Activated T-helper 1 cell treated with anti-CD3 and anti-CD28 coated beads, Interleukin-12 subunit alpha, Interleukin-12 subunit beta, Interleukin-2, Interleukin-4 antibody, amounts not matched to agents 30 ng/mL and 10 ng/mL and 1 ng/mL, durations not matched to agents 14 hours and 24 hours and 36 hours (primary cell): Measurements from ENCODE around the gene WASHC2A. TPM values are rescaled to one million over a fixed set of nuclear protein-coding genes. Genes with fewer than 3 reads are reported as not detected.
"Not testable (repeated sequence)": the region's sequence is repeated elsewhere in the genome, so short reads cannot be mapped to it uniquely, and the experiment has no call there.

ENCODE experiments used
- DNase-seq: peaks from one replicate; pipeline ENCODE4 v3.0.0; 2021; ENCODE audit warnings: low spot score
- H3K27ac Mint-ChIP-seq: one replicate; pipeline ENCODE4 v1.8.0; 2021; ENCODE audit warnings: mild to moderate bottlenecking, mixed read lengths
- H3K27me3 Mint-ChIP-seq: one replicate; pipeline ENCODE4 v1.8.0; 2022; ENCODE audit warnings: mild to moderate bottlenecking, moderate library complexity, mixed read lengths; ENCODE audit not compliant: insufficient read depth
- H3K36me3 Mint-ChIP-seq: one replicate; pipeline ENCODE4 v1.8.0; 2021; ENCODE audit warnings: low read depth, mixed read lengths
- H3K4me1 Mint-ChIP-seq: one replicate; pipeline ENCODE4 v1.8.0; 2021; ENCODE audit warnings: low read depth, mixed read lengths
- H3K4me3 Mint-ChIP-seq: one replicate; pipeline ENCODE4 v1.8.0; 2021; ENCODE audit warnings: mild to moderate bottlenecking, moderate library complexity, mixed read lengths
- H3K9me3 Mint-ChIP-seq: one replicate; pipeline ENCODE4 v1.8.0; 2021; ENCODE audit warnings: mixed read lengths
- intact Hi-C: fragments of 100-400 bp; cut with micrococcal nuclease; formaldehyde crosslinking; loops from one replicate; pipeline ENCODE4 v1.15.1; 2024
- total RNA-seq: library from RNA; stranded (reverse); gene quantifications from 2 replicates; pipeline ENCODE4 v1.2.3, GENCODE V29; 2022

The WASHC2A gene
- total RNA-seq: 24.1 and 26.8 TPM in 2 replicates

- DNase-seq: peak; percentile 84
- H3K9me3 Mint-ChIP-seq, H3K36me3 Mint-ChIP-seq, intact Hi-C loops, H3K4me1 Mint-ChIP-seq, H3K27me3 Mint-ChIP-seq: not testable (repeated sequence)
- peak within 1 kb of the TSS; percentile 72 for H3K27ac Mint-ChIP-seq
- peak within 1 kb of the TSS; percentile 77 for H3K4me3 Mint-ChIP-seq
Observed at GRCh38 chr10:50067546-50068351, at the start of gene WASHC2A. Gene WASHC2A (plus strand): TSS chr10:50067954. CDS start chr10:50068006, 52 bp downstream.

- H3K27me3 Mint-ChIP-seq, H3K27ac Mint-ChIP-seq, DNase-seq, H3K4me1 Mint-ChIP-seq, intact Hi-C loops, H3K4me3 Mint-ChIP-seq, H3K9me3 Mint-ChIP-seq, H3K36me3 Mint-ChIP-seq: not testable (repeated sequence)
Observed at GRCh38 chr10:50019279-50019678, 48.5 kb upstream of the WASHC2A start.

- H3K4me3 Mint-ChIP-seq, H3K27ac Mint-ChIP-seq, H3K9me3 Mint-ChIP-seq, intact Hi-C loops, DNase-seq, H3K27me3 Mint-ChIP-seq, H3K36me3 Mint-ChIP-seq, H3K4me1 Mint-ChIP-seq: not testable (repeated sequence)
Observed at GRCh38 chr10:50020451-50021024, 47.2 kb upstream of the WASHC2A start.

- H3K9me3 Mint-ChIP-seq: no peaks in the 10 kb centered on the region
- H3K36me3 Mint-ChIP-seq: no peaks in the 10 kb centered on the region
- H3K4me3 Mint-ChIP-seq: no peak overlapping the region
- intact Hi-C loops: no loop called here
- no peaks in the 10 kb centered on the region for H3K4me1 Mint-ChIP-seq
- peaks cover 13% of the 10 kb centered on the region for H3K27me3 Mint-ChIP-seq
- DNase-seq: no peak
- H3K27ac Mint-ChIP-seq: no peak overlapping the region
Observed at GRCh38 chr10:50021646-50022045, 46.1 kb upstream of the WASHC2A start.

GRCh38 chr10:50024716-50025383 is 42.9 kb upstream of the WASHC2A start:
- H3K36me3 Mint-ChIP-seq, H3K4me1 Mint-ChIP-seq, intact Hi-C loops, H3K4me3 Mint-ChIP-seq, DNase-seq, H3K9me3 Mint-ChIP-seq, H3K27ac Mint-ChIP-seq: not testable (repeated sequence)
- H3K27me3 Mint-ChIP-seq: peaks cover 14% of the 10 kb centered on the region

- intact Hi-C loops: no loop called here
- DNase-seq: no peak
- H3K4me1 Mint-ChIP-seq: no peaks in the 10 kb centered on the region
- no peaks in the 10 kb centered on the region for H3K9me3 Mint-ChIP-seq
- no peaks in the 10 kb centered on the region for H3K36me3 Mint-ChIP-seq
- H3K27me3 Mint-ChIP-seq: peaks cover 14% of the 10 kb centered on the region
- H3K4me3 Mint-ChIP-seq: no peak overlapping the region
- H3K27ac Mint-ChIP-seq: no peak overlapping the region
Observed at GRCh38 chr10:50025627-50026026, 42.1 kb upstream of the WASHC2A start.

- no peaks in the 10 kb centered on the region for H3K4me1 Mint-ChIP-seq
- no peaks in the 10 kb centered on the region for H3K9me3 Mint-ChIP-seq
- no peak overlapping the region for H3K4me3 Mint-ChIP-seq
- H3K27ac Mint-ChIP-seq: no peak overlapping the region
- peaks cover 14% of the 10 kb centered on the region for H3K27me3 Mint-ChIP-seq
- no peaks in the 10 kb centered on the region for H3K36me3 Mint-ChIP-seq
- DNase-seq: no peak
- intact Hi-C loops: no loop called here
Observed at GRCh38 chr10:50027195-50027594, 40.6 kb upstream of the WASHC2A start.

GRCh38 chr10:50033481-50033880 is 34.3 kb upstream of the WASHC2A start:
- no peaks in the 10 kb centered on the region for H3K4me1 Mint-ChIP-seq

GRCh38 chr10:50035337-50035736 is 32.4 kb upstream of the WASHC2A start:
- H3K27ac Mint-ChIP-seq, H3K4me3 Mint-ChIP-seq, H3K4me1 Mint-ChIP-seq, H3K36me3 Mint-ChIP-seq, H3K27me3 Mint-ChIP-seq, intact Hi-C loops, H3K9me3 Mint-ChIP-seq, DNase-seq: not testable (repeated sequence)

More at GRCh38 chr10:50033481-50033880, 34.3 kb upstream of the WASHC2A start:
- Mint-ChIP-seq H3K4me3 (no peak overlapping the region), H3K27me3 (peaks cover 6% of the 10 kb centered on the region), H3K27ac (no peak overlapping the region), H3K36me3 (no peaks in the 10 kb centered on the region), H3K9me3 (no peaks in the 10 kb centered on the region)
- no peak for DNase-seq
- intact Hi-C loops: no loop called here

GRCh38 chr10:50044941-50045664 is 22.7 kb upstream of the WASHC2A start:
- no peak overlapping the region for H3K27ac Mint-ChIP-seq
- H3K9me3 Mint-ChIP-seq: no peaks in the 10 kb centered on the region
- no peak overlapping the region for H3K4me3 Mint-ChIP-seq
- DNase-seq: no peak
- intact Hi-C loops: no loop called here
- no peaks in the 10 kb centered on the region for H3K4me1 Mint-ChIP-seq
- H3K36me3 Mint-ChIP-seq: no peaks in the 10 kb centered on the region
- no peaks in the 10 kb centered on the region for H3K27me3 Mint-ChIP-seq

GRCh38 chr10:50046457-50046856 is 21.3 kb upstream of the WASHC2A start:
- H3K4me3 Mint-ChIP-seq, H3K4me1 Mint-ChIP-seq: not testable (repeated sequence)

GRCh38 chr10:50047594-50047993 is 20.2 kb upstream of the WASHC2A start:
- H3K4me1 Mint-ChIP-seq, H3K4me3 Mint-ChIP-seq, H3K36me3 Mint-ChIP-seq, intact Hi-C loops, DNase-seq, H3K9me3 Mint-ChIP-seq, H3K27me3 Mint-ChIP-seq, H3K27ac Mint-ChIP-seq: not testable (repeated sequence)

More at GRCh38 chr10:50046457-50046856, 21.3 kb upstream of the WASHC2A start:
- intact Hi-C loops, H3K27me3 Mint-ChIP-seq, H3K36me3 Mint-ChIP-seq, H3K9me3 Mint-ChIP-seq, H3K27ac Mint-ChIP-seq, DNase-seq: not testable (repeated sequence)
